HG03045 (cell line): ENCODE results near the gene GRID2.
"Not testable (repeated sequence)": the region's sequence is repeated elsewhere in the genome, so short reads cannot be mapped to it uniquely, and the experiment has no call there.

ENCODE experiments used
- ATAC-seq: cut with Tn5 transposase; IDR thresholded peaks from one replicate; pipeline ENCODE4 v1.9.1; 2021; ENCODE audit warnings: mild to moderate bottlenecking, moderate library complexity; ENCODE audit not compliant: unreplicated experiment

Gene GRID2

DNA sequence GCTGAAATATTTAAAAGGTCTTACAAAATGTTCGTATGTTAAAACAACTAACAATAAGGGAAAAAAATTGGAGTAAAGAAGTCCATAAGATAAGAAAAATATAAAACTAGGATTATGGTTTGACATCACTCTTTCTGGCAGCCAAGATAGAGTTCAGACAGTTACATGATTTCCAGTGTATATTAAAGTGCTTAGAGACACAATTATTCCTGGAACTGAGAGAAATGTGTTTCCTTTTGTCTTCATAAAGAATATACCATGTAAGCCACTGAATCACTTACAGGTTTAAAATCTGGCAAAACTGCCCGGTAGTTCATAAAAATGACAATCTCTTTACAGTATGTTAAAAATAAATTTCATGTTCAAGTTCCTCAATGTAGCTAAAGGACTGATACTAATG, 986.1 kb downstream of the GRID2 start:
- no peak for ATAC-seq

DNA sequence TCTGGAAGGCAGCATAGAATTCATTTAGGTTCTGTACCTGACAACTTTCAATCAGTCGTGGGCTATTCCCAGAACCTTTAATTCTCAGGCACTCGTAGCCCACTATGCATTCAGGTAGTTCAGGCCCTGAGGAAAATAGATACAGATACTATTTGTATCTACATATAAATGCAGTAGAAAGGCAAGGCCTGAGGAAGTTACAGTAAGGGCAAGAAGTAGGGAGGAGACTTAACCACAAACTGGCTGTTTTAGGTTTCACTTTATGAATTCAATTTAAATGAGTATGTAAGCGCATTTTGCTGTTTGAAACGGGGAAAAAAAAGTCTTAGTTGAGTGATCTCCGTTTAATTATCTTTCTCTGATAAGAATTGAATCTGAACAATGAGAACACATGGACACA, 995.4 kb downstream of the GRID2 start:
- ATAC-seq, result no peak

DNA sequence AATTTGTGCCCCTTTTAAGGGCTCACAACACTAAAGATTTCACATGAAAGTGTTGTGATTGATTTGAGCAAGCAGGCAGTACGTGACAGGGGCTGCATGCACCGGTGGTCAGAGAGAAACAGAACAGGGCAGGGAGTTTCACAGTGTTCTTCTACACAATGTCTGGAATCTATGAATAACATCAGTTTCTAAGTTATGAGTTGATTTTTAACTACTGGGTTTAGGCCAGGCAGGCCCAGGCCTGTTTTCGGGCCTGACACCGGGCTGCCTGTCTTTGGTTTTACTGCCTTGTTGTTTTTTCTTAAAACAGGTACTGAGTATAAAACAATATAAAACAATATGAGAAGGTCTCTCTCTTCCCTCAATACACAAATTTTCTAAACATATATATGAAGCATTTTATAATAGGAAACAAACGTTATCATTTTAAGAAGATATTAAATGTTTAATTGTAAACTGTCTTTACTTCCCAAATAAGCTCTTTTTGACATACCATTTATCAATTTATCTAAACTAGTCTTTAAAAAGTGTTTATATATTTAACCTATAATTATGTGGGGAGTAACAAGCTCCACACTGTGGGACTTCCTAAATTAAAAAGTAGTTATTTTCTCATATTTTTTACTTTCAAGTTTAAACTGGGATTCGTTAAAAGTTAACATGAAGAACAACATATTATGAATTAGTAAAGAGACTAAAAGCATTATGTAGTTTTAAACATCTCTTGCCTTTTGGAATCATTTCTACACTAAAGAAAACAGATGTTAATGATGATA, 997.2 kb downstream of the GRID2 start:
- not testable (repeated sequence) for ATAC-seq

DNA sequence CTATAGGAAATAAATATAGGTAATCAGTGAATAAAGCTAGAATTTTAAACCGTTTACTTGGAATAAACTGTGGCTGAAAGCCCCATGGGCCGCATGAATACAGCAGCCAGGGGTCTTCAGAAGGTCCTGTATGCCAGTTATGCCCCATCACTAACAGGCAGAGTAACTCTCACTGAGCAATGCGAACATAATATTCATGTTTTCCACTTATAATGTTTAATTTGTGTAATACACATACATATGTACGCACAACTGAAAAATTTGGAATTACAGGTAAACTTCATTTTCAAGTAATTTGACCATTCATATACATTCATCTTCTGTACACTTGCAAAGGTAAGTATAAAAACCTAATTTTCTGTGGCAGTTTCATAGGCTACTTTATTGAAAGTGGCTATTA, 998.5 kb downstream of the GRID2 start:
- ATAC-seq, result no peak

DNA sequence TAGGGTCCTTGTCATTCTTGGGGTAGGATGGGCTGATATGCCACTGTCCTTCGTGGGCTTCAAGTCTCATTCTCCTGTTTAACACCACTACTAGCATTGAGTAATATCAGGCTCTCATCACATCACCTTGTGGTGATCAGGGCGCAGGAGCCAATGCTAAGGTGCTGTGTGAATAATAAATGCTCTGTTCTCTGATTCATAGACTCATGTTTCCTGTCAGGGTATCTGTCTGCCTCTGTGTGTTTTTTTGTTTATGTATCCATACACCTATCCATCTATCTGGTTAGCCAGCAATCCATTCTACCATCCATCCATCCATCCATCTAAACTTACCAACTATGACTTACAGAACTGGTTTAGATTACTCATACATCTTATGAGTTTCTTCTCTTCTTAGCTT, 999.7 kb downstream of the GRID2 start:
- no peak for ATAC-seq

DNA sequence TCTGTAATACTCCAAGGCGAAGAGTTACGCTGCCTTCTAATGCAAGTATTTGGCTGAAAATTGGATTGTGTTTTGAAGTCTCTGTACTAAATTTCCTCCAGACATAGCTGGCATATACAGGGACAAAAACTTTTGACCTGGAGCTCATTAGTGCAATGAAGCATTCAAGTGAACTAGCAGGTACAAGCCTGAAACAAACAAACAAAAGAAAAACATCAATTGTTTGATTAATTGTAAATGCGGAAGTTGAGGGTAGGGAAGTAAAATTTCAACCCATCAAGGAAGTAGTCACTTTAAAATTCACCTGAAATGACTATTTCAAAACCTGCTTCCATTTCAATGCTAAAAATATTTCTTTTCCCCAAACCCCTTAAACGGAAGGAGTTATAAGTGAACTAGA, 1008.5 kb downstream of the GRID2 start:
- ATAC-seq, result no peak

DNA sequence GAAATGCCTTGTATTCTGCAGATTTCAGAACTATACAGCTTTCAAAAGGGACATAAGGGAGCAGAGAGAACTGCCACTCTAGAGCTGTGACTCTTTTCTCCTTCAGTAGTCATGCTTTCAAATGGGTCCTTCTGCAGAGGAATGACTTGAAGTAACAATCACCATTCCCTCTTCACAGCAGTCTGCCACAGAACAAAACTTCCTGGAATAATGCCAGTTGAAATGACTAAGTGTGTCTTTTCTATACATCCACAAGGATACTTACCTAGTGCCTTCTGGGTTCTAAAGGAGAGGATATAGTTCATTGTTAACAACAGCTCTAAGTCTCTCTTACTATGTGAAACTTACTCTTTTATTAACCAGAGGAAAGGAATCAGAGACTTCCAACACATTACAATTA, 1009.4 kb downstream of the GRID2 start:
- no peak for ATAC-seq

DNA sequence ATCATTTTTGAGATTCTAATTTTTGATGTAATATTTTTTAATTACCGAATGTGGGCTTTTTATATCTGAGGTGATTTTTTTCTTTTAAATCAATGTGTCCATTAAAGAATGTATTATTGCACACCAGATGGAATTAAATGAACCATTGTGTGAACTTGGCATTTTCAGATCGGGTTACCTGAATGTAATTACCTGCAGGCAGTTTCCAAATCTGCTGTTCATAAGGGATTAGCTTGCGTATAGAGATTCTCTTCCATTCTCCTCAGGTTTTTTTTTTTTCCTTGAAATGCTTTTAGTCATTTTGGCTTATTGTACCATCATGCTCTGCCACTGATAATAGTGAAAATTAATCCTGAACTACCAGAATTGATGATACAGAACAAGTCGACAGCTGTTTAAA, 1013.3 kb downstream of the GRID2 start:
- no peak for ATAC-seq

DNA sequence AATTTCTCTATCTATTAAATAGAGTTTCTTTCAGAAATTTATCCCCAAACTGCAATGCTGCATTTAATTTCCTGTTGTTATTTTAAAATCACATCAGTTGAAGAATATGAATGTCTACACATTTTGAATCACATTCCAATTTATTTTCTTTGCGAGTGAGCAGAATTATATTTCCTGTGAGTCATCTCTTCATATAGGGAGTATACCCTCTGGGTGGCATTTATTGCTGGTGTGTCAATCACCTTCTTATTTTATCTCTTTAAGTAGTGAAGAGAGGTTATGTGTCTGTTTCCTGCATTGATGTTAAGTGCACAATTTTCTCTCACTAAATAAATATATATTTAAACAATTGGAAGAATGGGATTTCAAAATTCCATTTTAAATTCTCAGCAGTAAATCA, 1013.8 kb downstream of the GRID2 start:
- no peak for ATAC-seq

DNA sequence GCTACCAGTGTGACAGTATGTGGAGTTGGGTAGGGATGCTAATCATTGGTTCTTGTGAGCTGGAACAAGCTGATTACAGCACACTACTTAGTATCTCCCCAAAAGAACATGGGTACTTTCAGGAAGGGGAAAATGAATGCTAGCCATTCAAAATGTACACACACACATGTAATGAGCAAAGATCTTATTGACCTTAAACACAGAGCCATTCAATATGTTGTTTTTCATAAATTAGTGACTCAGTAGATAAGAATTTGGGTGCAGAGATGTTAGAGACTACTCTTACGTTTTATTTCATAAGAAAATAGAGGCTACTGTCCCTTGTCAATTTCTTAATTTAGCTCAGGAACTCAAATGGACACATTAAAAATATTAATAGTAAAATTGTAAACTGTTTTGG, 1015.3 kb downstream of the GRID2 start:
- no peak for ATAC-seq

DNA sequence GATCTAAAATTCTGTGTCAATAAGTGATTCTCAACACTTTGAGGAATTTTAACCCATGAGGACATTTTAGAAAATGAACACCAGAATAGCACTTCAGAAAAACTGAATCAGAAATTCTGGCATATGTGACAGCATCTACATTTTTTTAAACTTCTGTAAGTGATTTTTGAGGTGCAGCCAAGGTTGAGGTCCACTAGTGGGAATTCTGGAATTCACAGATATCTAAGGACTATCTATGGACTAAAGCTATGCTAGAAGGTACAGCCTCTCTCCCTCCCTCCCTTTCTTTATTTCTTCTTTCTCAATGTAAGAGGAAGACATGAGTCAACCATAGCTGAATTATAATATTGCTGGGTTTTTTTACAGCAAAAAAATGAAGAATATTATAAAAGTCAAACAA, 1016.6 kb downstream of the GRID2 start:
- no peak for ATAC-seq

DNA sequence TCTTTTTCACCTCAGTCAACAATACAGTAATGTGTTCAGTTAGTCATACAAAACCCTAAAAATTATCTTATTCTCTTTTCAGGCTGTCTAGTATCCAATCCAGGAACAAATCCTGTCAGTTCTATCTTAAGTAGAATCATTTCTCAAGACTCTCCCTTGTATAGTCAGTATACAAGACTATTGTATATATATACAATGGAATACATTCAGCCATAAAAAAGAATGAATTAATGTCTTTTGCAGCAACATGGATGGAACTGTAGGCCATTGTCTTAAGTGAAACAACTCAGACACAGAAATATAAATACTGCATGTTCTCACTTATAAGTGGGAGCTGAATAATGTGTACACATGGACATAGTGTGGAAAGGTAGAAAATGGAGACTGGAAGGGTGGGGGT, 1023.6 kb downstream of the GRID2 start:
- ATAC-seq, result no peak

DNA sequence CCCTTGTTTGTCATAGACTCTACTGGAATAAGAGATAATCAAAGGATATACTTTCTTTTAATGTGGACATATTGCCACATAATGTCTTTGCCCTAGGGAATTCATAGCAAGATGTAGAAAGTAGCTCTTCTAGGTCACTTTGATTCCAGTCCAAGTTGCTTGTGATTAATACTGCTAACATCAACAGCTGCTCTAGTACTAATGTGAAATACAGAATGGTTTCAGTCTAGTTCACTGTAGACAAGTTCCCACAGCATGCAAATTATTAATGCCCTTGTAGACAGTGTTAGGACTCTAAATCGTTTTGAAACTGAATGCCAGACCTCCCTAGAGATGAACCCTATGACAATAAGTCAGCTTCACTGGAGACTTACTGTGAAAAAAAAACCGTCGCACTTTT, 1030.2 kb downstream of the GRID2 start:
- ATAC-seq, result peak; percentile 90

DNA sequence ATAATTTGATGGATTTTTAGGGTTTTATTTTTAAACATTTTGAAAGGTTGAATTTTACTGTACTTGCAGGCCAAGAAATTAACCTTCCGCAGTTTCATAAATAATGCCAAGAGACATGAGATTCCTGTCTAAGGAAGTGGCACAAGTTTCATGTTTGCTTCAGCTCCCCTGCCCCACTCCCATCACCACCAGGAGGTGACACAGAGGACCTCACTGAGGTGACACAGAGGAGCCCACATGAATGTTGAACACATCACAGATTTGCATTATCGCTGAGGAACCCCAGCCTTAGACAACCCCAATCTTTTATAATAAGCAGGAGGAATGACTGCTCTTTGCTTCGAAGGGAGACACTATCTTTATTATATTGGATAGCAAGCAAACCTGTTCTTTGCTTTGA, 1033.4 kb downstream of the GRID2 start:
- ATAC-seq, result no peak

DNA sequence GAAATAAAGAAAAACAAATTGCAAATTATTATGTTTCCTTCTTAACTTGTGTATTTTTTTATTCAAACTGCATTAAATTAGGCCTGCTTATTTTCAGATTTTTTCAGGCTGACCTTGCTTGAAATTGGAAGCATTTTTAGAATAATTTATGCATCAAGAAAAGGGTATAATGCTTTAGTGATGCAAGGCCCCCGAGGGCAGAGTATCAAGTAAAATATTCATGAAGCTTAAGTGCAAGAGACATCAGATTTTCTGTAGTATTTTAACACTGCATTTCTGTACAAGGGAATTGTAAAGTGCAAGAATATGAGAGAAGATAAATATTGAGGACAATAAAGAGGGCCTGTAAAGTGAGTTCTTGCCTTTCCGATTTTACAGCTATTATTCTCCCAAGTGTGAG, 1039.0 kb downstream of the GRID2 start:
- no peak for ATAC-seq

DNA sequence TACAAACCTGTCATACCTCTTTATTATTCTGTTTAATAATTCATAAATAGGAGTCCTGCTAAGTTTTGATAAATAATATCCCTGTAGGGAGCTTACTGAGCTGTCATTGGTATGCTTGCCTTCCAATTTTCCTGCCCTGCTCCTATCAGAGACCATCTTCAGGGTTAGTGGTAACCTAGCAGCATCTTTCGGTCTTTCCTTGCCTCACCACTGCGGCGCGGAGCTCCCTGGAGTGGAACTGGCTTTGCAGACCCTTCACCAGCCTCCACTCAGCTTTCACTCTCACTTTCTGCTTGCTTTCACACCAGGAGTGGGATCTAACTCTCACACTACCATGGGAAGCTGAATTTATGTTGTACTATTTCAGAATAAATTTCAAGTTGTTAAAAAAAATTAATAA, 1043.1 kb downstream of the GRID2 start:
- ATAC-seq, result no peak

DNA sequence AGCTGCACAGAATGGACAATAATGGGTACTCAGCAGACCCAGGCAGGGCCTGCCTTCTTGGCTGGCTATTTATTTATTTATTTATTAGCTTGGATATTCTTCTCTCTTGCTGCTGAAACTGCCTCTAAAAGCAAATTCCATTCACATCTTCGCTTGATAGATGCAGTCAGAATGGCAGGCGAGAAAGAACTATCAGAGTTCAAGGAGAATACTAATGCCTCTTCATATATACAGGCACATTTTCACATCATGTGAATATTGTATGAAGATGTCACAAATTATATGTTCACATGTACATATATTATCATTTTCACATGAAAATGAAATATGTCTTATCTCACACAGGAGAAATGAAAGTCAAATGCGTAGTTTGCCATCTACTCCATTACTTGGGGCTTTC, 1045.1 kb downstream of the GRID2 start:
- ATAC-seq, result no peak

DNA sequence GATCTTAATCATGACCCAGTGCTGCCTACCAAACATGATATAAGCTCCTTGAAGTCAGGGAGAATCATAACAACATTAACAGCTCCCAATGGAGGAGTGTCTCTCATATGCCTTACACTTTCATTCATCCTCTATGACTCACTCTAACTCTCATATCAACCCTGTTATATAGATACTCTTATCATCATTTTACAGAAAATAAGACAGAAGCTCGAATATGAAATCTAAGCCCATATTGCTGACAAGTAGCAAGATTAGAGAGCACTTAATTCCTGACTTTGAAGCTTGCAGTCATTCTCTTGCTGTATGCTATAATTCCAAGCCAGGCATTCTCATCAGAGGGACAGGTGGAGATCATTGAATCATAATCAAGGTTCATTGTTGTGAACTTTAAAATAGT, 1048.1 kb downstream of the GRID2 start:
- ATAC-seq, result no peak

DNA sequence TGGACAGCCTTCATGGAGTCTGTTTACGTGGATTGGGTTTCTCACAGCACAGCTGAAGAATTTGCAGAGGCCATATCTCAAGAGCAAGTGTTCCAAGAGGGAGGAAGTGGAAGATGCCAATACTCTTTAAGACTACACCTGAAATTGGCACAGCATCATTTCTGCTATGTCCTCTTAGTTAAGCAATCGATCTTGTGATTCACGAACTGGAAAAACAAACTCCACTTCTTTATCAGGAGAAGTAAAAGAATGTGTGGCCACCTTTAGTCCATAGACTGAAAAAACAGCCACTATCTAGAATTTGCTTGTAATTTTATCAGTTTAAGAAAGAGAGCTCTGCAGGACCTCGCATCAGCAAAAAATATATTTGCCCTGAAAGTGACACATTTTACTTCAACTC, 1051.6 kb downstream of the GRID2 start:
- no peak for ATAC-seq

DNA sequence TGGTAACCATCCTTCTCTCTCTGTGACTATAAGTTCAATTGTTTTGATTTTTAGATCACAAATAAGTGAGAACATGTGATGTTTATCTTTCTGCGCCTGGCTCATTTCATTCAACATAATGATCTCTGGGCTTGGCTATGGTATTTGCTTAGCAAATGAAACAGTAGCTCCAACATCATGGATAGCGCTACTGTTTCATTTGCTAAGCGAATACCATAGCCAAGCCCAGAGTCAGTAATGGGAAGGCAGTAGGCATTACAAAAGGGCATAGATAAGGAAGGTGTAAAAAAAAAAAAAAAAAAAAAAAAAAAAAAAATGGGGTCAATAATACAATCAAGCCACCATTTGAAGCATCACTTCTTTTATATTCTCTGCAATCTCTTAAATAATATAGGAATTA, 1055.8 kb downstream of the GRID2 start:
- no peak for ATAC-seq

DNA sequence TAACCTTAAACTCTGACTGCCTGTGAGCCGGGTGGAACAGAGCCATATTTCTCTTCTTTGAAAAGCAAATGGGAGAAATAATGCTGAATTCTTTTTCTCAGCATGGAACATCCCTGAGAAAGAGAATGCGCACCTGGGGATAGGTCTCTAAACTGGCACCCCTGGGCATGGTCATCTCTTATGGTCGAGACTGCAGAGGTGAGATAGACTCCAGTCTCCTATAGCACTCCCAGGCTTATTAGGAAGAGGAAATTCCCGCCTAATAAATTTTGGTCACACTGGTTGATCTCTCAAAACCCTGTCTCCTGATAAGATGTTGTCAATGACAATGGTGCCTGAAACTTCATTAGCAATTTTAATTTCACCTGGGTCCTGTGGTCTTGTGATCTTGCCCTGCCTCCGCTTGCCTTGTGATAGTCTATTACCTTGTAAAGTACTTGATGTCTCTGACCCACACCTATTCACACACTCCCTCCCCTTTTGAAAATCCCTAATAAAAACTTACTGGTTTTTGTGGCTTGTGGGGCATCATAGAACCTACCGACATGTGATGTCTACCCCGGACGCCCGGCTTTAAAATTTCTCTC, 1062.5 kb downstream of the GRID2 start:
- not testable (repeated sequence) for ATAC-seq

DNA sequence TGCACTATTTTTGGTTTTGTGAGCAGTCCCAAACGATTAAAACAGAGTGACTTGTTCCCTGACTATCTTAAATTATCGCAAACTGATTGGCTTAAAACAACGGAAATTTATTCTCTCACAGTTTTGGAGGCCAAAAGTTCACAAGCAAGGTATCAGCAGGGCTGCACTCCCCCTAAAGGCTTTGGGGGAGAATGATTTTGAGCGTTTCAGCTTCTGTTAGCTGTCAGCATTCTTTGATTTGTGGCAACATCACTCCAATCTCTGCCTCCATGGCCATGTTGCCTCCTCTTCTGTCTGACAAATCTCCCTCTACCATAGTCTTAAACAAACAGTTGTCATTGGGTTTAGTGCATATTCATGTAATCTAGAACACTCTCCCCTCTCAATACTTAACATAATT, 1065.2 kb downstream of the GRID2 start:
- no peak for ATAC-seq

DNA sequence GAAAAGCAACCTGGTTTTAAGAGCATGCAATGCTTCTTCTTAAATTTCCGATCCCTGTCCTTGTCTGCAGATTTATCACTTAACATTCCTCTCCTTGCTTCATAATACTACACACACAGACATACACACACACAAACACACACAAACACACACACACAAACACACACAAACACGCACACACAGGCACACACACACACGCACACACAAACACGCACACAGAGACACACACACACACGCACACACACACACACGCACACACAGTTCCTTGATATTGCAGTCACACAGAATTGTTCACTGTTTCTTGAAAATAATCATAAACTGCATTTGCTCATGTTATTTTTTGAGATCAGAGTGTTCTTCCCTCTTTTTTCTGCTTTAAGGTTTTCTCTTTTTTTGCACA, 1066.5 kb downstream of the GRID2 start:
- ATAC-seq, result no peak
